Ishikawa (cell line): ENCODE results near the gene METTL9.

Experiments
- CEBPB ChIP-seq: IDR thresholded peaks from 2 replicates; pipeline ENCODE4 v1.6.1; 2012
- EP300 ChIP-seq: IDR thresholded peaks from 2 replicates; pipeline ENCODE4 v1.6.1; 2012; ENCODE audit warnings: borderline replicate concordance
- RAD21 ChIP-seq: IDR thresholded peaks from 2 replicates; pipeline ENCODE4 v1.6.1; 2012; ENCODE audit warnings: low read depth
- TAF1 ChIP-seq: IDR thresholded peaks from 2 replicates; pipeline ENCODE4 v1.6.1; 2012; ENCODE audit warnings: low read depth, mild to moderate bottlenecking
- ZBTB7A ChIP-seq: IDR thresholded peaks from 2 replicates; pipeline ENCODE4 v1.6.1; 2012; ENCODE audit warnings: low read depth
- TF ChIP-seq, protein P1 (sequence below): IDR thresholded peaks from 2 replicates; pipeline ENCODE4 v1.6.1; 2012; ENCODE audit warnings: low read depth, mild to moderate bottlenecking
- TF ChIP-seq, protein P2 (sequence below): IDR thresholded peaks from 2 replicates; pipeline ENCODE4 v1.6.1; 2012

DNA sequence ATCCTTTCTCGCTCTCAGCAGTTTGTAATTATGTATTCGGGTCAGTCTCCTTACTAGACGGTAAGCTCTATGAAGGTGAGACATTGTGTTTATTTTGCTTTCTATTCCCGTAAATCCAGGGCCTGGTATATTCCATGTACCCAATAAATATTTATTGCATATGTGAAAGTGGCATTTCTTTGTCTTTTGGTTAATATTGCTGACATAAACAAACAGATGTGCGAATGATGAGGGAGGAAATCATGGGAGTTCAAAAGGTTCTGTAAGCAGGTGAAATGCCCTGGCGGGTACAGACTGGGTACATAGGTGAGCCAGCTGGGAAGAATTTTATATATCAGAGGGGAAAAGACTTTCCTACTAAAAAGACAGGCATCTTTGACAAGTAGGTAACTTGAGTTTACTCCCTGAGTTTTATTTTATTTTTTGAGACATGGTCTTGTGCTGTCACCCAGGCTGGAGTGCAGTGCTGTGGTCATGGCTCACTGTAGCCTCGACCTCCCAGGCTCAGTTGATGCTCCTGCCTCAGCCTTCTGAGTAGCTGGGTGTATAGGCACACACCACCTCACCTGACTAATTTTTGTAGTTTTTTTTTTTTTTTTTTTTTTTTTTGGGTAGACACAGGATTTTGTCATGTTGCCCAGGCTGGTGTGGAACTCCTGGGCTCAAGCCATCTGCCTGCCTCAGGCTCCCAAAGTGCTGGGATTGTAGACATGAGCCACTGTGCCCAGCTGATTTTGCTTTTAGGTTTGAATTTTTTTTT lies 5.7 kb upstream of the METTL9 start:
- TF ChIP-seq ZBTB7A (no peak), RAD21 (no peak), EP300 (no peak), TAF1 (no peak), CEBPB (no peak)
- TF ChIP-seq, protein P1, sequence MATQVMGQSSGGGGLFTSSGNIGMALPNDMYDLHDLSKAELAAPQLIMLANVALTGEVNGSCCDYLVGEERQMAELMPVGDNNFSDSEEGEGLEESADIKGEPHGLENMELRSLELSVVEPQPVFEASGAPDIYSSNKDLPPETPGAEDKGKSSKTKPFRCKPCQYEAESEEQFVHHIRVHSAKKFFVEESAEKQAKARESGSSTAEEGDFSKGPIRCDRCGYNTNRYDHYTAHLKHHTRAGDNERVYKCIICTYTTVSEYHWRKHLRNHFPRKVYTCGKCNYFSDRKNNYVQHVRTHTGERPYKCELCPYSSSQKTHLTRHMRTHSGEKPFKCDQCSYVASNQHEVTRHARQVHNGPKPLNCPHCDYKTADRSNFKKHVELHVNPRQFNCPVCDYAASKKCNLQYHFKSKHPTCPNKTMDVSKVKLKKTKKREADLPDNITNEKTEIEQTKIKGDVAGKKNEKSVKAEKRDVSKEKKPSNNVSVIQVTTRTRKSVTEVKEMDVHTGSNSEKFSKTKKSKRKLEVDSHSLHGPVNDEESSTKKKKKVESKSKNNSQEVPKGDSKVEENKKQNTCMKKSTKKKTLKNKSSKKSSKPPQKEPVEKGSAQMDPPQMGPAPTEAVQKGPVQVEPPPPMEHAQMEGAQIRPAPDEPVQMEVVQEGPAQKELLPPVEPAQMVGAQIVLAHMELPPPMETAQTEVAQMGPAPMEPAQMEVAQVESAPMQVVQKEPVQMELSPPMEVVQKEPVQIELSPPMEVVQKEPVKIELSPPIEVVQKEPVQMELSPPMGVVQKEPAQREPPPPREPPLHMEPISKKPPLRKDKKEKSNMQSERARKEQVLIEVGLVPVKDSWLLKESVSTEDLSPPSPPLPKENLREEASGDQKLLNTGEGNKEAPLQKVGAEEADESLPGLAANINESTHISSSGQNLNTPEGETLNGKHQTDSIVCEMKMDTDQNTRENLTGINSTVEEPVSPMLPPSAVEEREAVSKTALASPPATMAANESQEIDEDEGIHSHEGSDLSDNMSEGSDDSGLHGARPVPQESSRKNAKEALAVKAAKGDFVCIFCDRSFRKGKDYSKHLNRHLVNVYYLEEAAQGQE: no peak
- TF ChIP-seq, protein P2, sequence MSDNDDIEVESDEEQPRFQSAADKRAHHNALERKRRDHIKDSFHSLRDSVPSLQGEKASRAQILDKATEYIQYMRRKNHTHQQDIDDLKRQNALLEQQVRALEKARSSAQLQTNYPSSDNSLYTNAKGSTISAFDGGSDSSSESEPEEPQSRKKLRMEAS: no peak
